GM12892 (cell line): ENCODE results near the gene PML.

ENCODE experiments used
- POLR2A ChIP-seq: IDR thresholded peaks from 2 replicates; pipeline ENCODE4 v1.6.1; 2011; ENCODE audit warnings: low read depth, low read length, control low read depth
- POLR2AphosphoS5 ChIP-seq: IDR thresholded peaks from 2 replicates; pipeline ENCODE4 v1.6.1; 2011; ENCODE audit warnings: low read depth, low read length, control low read depth

DNA sequence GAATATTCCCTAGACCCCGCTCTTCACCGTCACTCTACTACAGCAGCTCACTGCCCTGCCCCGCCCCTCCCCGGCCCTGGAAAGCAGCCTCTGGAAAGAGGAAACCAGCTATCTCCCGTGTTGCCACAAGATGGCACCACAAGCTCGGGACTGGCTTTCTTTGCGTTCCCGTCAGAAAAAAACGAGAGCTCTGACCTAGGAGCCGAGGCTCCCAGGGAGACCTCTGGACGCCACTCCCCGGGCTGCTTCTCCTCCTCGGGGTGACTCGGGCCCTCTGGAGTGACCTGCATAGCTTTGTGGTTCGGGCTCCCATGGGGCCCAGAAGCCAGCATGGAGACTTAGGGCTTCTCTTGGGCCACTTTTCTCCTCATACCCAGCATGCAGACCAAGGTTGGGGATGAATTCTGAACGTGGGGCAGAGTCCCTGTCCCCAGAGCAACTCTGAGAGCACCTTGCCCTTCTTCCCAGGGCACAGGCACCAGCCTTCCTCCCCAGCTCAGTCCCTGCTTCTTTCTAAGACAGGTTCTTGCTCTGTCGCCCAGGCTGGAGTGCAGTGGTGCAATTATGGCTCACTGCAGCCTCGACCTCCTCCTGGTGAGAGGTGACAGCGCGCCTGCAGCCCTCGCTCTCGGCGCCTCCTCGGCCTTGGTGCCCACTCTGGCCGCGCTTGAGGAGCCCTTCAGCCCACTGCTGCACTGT, 21.4 kb upstream of the PML start:
- TF ChIP-seq POLR2AphosphoS5 (no peak), POLR2A (no peak)
